Adrenal gland (tissue), 12 donors: ENCODE measurements around the gene NISCH. TPM values are rescaled to one million over a fixed set of nuclear protein-coding genes. Genes with fewer than 3 reads are reported as not detected.

Source experiments
- DNase-seq, 7 donors: peaks; one replicate each; pipeline ENCODE4 v3.0.0-alpha.2; 2019 to 2020
- H3K27ac ChIP-seq, 5 donors: fragments of 200-600 bp; sonication (generic) in 4 of 5; 1 replicate in 3 of 5; 2 replicates in 2 of 5; pipeline versions ENCODE4 v1.5.1 to v1.8.0; 2016 to 2020; ENCODE audit warnings: mild to moderate bottlenecking in 1 of 5
- H3K27me3 ChIP-seq: fragments of 200-600 bp; 2 replicates; pipeline ENCODE4 v1.8.0; 2021
- H3K36me3 ChIP-seq, 2 donors: fragments of 200-600 bp; replicated peaks in 1 of 2; 1 replicate in 1 of 2; 2 replicates in 1 of 2; pipeline versions ENCODE4 v1.5.1 to v1.8.0; 2018 to 2022
- H3K4me1 ChIP-seq, 2 donors: fragments of 200-600 bp; replicated peaks in 1 of 2; 1 replicate in 1 of 2; 2 replicates in 1 of 2; pipeline versions ENCODE4 v1.5.1 to v1.8.0; 2018 to 2021
- H3K4me3 ChIP-seq, 4 donors: fragments of 200-600 bp; sonication (generic) in 3 of 4; one replicate each; pipeline ENCODE4 v1.5.1; 2016 to 2018
- H3K9me3 ChIP-seq, 3 donors: fragments of 200-600 bp; sonication (generic) in 1 of 3; replicated peaks in 1 of 3; 1 replicate in 2 of 3; 2 replicates in 1 of 3; pipeline versions ENCODE4 v1.5.1 to v1.8.0; 2016 to 2021
- CTCF ChIP-seq, 6 experiments: fragments of 450-650 bp in 4 of 6; fragments of 200-600 bp in 2 of 6; sonication (generic) in 1 of 6; IDR thresholded peaks; 1 replicate in 5 of 6; 2 replicates in 1 of 6; pipeline versions ENCODE4 v1.5.1 to v1.8.0; 2016 to 2021; ENCODE audit warnings: antibody characterized with exemption in 6 of 6, mild to moderate bottlenecking in 2 of 6, moderate library complexity in 1 of 6
- POLR2A ChIP-seq, 2 donors: fragments of 450-650 bp; IDR thresholded peaks; one replicate each; pipeline ENCODE4 v1.6.1; 2017; ENCODE audit warnings: antibody characterized with exemption in 2 of 2, mild to moderate bottlenecking in 2 of 2, moderate library complexity in 1 of 2
- WGBS, 4 donors: extraction: QIAGEN DNeasy Blood & Tissue Kit in 2 of 4; methylation state at CpG; one replicate each; pipeline versions ENCODE4 v1.1.5 to v1.1.7; 2013 to 2017; 5-methylcytosine and 5-hydroxymethylcytosine counted together
- intact Hi-C, 2 donors: fragments of 100-400 bp; cut with DNase I; formaldehyde crosslinking; loops; one replicate each; pipeline versions ENCODE4 v1.14.1 to v1.15.0; 2022 to 2023
- polyA plus RNA-seq, 3 donors: library from polyadenylated mRNA; stranded (reverse); fragments of 200-250 nt in 2 of 3; fragments of 350-450 nt in 1 of 3; fragmentation: Illumina TruSeq in 1 of 3; extraction: RNeasy Lipid Tissue Mini Kit (QIAGEN cat#74804) in 1 of 3; gene quantifications; one replicate each; pipeline ENCODE4 v1.2.3, GENCODE V29; 2013 to 2014
- total RNA-seq, 9 donors: library from RNA; depleted of rRNA in 4 of 9; stranded (reverse); fragments of >200 nt in 4 of 9; fragments of 120-200 nt in 1 of 9; fragmentation: NEBNext Ultra II Directional in 1 of 9; extraction: Animal tissue kit (Norgen Biotek cat#: 25700) in 1 of 9; gene quantifications; one replicate each; pipeline versions ENCODE4 v1.1.0 to v1.2.4, GENCODE V29; 2013 to 2023
- donor health status: healthy with polysubstance abuse.
- donor health status: Bipolar disorder and iron deficiency.
- donor health status: DM: yes; HTN: yes; CAD: no.
- donor health status: DM: no; HTN: no; CAD: no.
- donor health status: DM: no; HTN: no; CAD: no.
- donor health status: DM: yes; HTN: yes; CAD: no.

Gene NISCH
- total and polyA plus RNA-seq, 12 donors, result 39.4 to 186 (median 100) TPM

GRCh38 chr3:52498137-52499054 lies 43.0 kb downstream of the NISCH start:
- DNase-seq, result peak in 5 of 7 donors; percentile 51 to 70 (median 60)
- intact Hi-C loops, result no loop called here
- Histone ChIP-seq H3K4me1 (peaks cover 15 to 34% of the 10 kb centered on the region in 2 donors), H3K9me3 (no peaks in the 10 kb centered on the region), H3K36me3 (no peaks in the 10 kb centered on the region), H3K4me3 (peak overlapping the region in 1 of 4 donors; percentile 27), H3K27ac (peak overlapping the region in 3 of 5 donors; percentile 10 to 78 (median 19)), H3K27me3 (no peaks in the 10 kb centered on the region)
- WGBS, 4 donors, result 68 to 82% (median 73%) methylated on average over 20 to 24 of the region's 24 CpGs
- no peak for TF ChIP-seq CTCF (IDR thresholded peaks at IDR 0.05)
- no peak for TF ChIP-seq POLR2A (IDR thresholded peaks at IDR 0.05)

GRCh38 chr3:52501046-52501445 lies 45.6 kb downstream of the NISCH start:
- Histone ChIP-seq H3K4me3 (no peak overlapping the region), H3K27me3 (no peaks in the 10 kb centered on the region), H3K9me3 (no peaks in the 10 kb centered on the region), H3K4me1 (peaks cover 4 to 7% of the 10 kb centered on the region in 2 donors), H3K27ac (no peak overlapping the region), H3K36me3 (peaks cover 0 to 11% of the 10 kb centered on the region in 2 donors)
- WGBS, 4 donors, result 85 to 100% (median 89%) methylated on average over 1 to 11 of the region's 11 CpGs
- no peak for DNase-seq
- intact Hi-C loops, result no loop called here
- no peak for TF ChIP-seq POLR2A (IDR thresholded peaks at IDR 0.05)
- no peak for TF ChIP-seq CTCF (IDR thresholded peaks at IDR 0.05)

GRCh38 chr3:52502001-52502400 lies 46.6 kb downstream of the NISCH start:
- no peak for DNase-seq
- Histone ChIP-seq H3K4me1 (no peaks in the 10 kb centered on the region), H3K27me3 (no peaks in the 10 kb centered on the region), H3K36me3 (peaks cover 0 to 19% of the 10 kb centered on the region in 2 donors), H3K27ac (no peak overlapping the region), H3K9me3 (no peaks in the 10 kb centered on the region), H3K4me3 (no peak overlapping the region)
- 81 to 89% (median 86%) methylated on average over 10 to 11 of the region's 11 CpGs for WGBS, 4 donors
- intact Hi-C loops, result no loop called here
- TF ChIP-seq POLR2A (IDR thresholded peaks at IDR 0.05), result no peak
- no peak for TF ChIP-seq CTCF (IDR thresholded peaks at IDR 0.05)

- Histone ChIP-seq H3K27ac (no peak overlapping the region), H3K27me3 (no peaks in the 10 kb centered on the region), H3K36me3 (peaks cover 0 to 19% of the 10 kb centered on the region in 2 donors), H3K4me3 (no peak overlapping the region), H3K9me3 (no peaks in the 10 kb centered on the region), H3K4me1 (no peaks in the 10 kb centered on the region)
- intact Hi-C loops, result no loop called here
- no peak for TF ChIP-seq CTCF (IDR thresholded peaks at IDR 0.05)
- TF ChIP-seq POLR2A (IDR thresholded peaks at IDR 0.05), result no peak
- 93 to 100% (median 96%) methylated on average over 4 to 11 of the region's 11 CpGs for WGBS, 4 donors
- no peak for DNase-seq
Observed at GRCh38 chr3:52502808-52503350, 47.5 kb downstream of the NISCH start.
